ENCODE measurements around the gene IKZF3.
"Not testable (repeated sequence)": the region's sequence is repeated elsewhere in the genome, so short reads cannot be mapped to it uniquely, and the experiment has no call there.

IKZF3 gene

DNA sequence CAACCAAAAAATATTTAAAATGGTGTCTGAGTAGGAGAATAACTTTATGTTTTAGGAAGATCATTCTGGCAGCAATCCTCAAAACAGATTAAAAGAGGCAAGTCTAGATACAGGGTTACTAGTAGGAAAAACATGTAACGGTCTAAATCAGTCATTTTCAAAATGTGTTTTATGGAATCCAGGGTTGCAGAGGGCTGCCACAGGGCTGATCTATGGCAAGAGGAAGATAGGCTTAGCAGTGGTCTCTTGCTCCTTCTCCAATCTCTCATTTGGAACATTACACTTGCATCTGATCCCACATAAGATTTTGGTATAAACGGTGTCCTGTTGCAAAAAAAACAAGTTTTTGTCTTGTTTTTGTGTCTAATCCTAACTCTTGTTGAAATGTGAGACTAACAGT, 9.2 kb downstream of the IKZF3 start:
- Histone ChIP-seq H3K27ac (ENCODE audit: low read length) (no peak overlapping the region), H3K4me1 (ENCODE audit: control insufficient read depth, low read depth, low read length) (peaks cover 3% of the 10 kb centered on the region), H3K27me3 (ENCODE audit: control insufficient read depth, insufficient read depth, low read length) (no peaks in the 10 kb centered on the region), H3K9ac (ENCODE audit: low read length) (no peak overlapping the region), H3K4me3 (ENCODE audit: low read length) (no peak overlapping the region), H3K9me3 (ENCODE audit: control insufficient read depth, low read depth, low read length) (no peaks in the 10 kb centered on the region), H3K36me3 (ENCODE audit: control insufficient read depth, low read depth, low read length) (no peaks in the 10 kb centered on the region)

GRCh38 chr17:39852239-39852638, 11.9 kb downstream of the IKZF3 start:
- Histone ChIP-seq H3K27ac (ENCODE audit: low read length) (no peak overlapping the region), H3K4me3 (ENCODE audit: low read length) (no peak overlapping the region), H3K4me1 (ENCODE audit: control insufficient read depth, low read depth, low read length) (peaks cover 3% of the 10 kb centered on the region), H3K36me3 (ENCODE audit: control insufficient read depth, low read depth, low read length) (no peaks in the 10 kb centered on the region), H3K9ac (ENCODE audit: low read length) (no peak overlapping the region), H3K27me3 (ENCODE audit: control insufficient read depth, insufficient read depth, low read length) (no peaks in the 10 kb centered on the region), H3K9me3 (ENCODE audit: control insufficient read depth, low read depth, low read length) (no peaks in the 10 kb centered on the region)

DNA sequence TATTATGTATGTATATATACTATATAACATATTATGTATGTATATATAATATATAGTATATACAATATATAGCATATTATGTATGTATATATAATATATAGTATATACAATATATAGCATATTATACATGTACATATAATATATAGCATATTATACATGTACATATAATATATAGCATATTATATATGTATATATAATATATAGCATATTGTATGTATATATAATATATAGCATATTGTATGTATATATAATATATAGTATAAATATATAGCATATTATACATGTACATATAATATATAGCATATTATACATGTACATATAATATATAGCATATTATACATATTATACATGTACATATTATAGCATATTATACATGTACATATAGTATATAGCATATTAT, 13.9 kb downstream of the IKZF3 start:
- not testable (repeated sequence) for H3K36me3 ChIP-seq (ENCODE audit: control insufficient read depth, low read depth, low read length); H3K9ac ChIP-seq (ENCODE audit: low read length); H3K4me3 ChIP-seq (ENCODE audit: low read length); H3K9me3 ChIP-seq (ENCODE audit: control insufficient read depth, low read depth, low read length); H3K4me1 ChIP-seq (ENCODE audit: control insufficient read depth, low read depth, low read length); H3K27ac ChIP-seq (ENCODE audit: low read length); H3K27me3 ChIP-seq (ENCODE audit: control insufficient read depth, insufficient read depth, low read length)

DNA sequence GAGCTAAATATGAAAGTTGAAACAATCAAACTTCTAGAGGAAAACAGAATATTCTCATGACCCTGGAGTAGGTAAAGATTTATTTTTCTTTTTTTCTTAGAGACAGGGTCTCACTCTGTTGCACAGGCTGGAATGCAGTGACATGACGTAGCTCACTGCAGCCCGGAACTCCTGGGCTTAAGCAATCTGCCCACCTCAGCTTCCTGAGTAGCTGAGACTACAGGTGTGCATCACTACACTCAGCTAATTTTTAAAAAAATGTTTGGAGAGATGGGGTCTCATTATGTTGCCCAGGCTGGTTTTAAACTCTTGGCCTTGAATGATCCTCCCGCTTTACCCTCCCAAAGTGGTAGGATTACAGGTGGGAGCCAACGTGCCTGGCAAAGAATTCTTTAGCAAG, 15.5 kb downstream of the IKZF3 start:
- Histone ChIP-seq H3K4me1 (ENCODE audit: control insufficient read depth, low read depth, low read length) (peaks cover 3% of the 10 kb centered on the region), H3K4me3 (ENCODE audit: low read length) (no peak overlapping the region), H3K27ac (ENCODE audit: low read length) (no peak overlapping the region), H3K9ac (ENCODE audit: low read length) (no peak overlapping the region), H3K36me3 (ENCODE audit: control insufficient read depth, low read depth, low read length) (no peaks in the 10 kb centered on the region), H3K27me3 (ENCODE audit: control insufficient read depth, insufficient read depth, low read length) (no peaks in the 10 kb centered on the region), H3K9me3 (ENCODE audit: control insufficient read depth, low read depth, low read length) (no peaks in the 10 kb centered on the region)

- Histone ChIP-seq H3K27ac (ENCODE audit: low read length) (no peak overlapping the region), H3K4me3 (ENCODE audit: low read length) (no peak overlapping the region), H3K27me3 (ENCODE audit: control insufficient read depth, insufficient read depth, low read length) (no peaks in the 10 kb centered on the region), H3K9ac (ENCODE audit: low read length) (no peak overlapping the region), H3K9me3 (ENCODE audit: control insufficient read depth, low read depth, low read length) (no peaks in the 10 kb centered on the region), H3K36me3 (ENCODE audit: control insufficient read depth, low read depth, low read length) (no peaks in the 10 kb centered on the region), H3K4me1 (ENCODE audit: control insufficient read depth, low read depth, low read length) (no peaks in the 10 kb centered on the region)
Measured at GRCh38 chr17:39846205-39846604, 17.9 kb downstream of the IKZF3 start.

GRCh38 chr17:39845052-39845846, 18.9 kb downstream of the IKZF3 start:
- no peaks in the 10 kb centered on the region for H3K4me1 ChIP-seq (ENCODE audit: control insufficient read depth, low read depth, low read length)
- H3K36me3 ChIP-seq (ENCODE audit: control insufficient read depth, low read depth, low read length): no peaks in the 10 kb centered on the region
- no peak overlapping the region for H3K4me3 ChIP-seq (ENCODE audit: low read length)

GRCh38 chr17:39841134-39841683, 22.9 kb downstream of the IKZF3 start:
- Histone ChIP-seq H3K27ac (ENCODE audit: low read length) (no peak overlapping the region), H3K9me3 (ENCODE audit: control insufficient read depth, low read depth, low read length) (no peaks in the 10 kb centered on the region), H3K4me1 (ENCODE audit: control insufficient read depth, low read depth, low read length) (no peaks in the 10 kb centered on the region), H3K27me3 (ENCODE audit: control insufficient read depth, insufficient read depth, low read length) (no peaks in the 10 kb centered on the region), H3K36me3 (ENCODE audit: control insufficient read depth, low read depth, low read length) (no peaks in the 10 kb centered on the region), H3K4me3 (ENCODE audit: low read length) (no peak overlapping the region), H3K9ac (ENCODE audit: low read length) (no peak overlapping the region)

More at GRCh38 chr17:39845052-39845846, 18.9 kb downstream of the IKZF3 start:
- no peaks in the 10 kb centered on the region for H3K9me3 ChIP-seq (ENCODE audit: control insufficient read depth, low read depth, low read length)
- H3K27ac ChIP-seq (ENCODE audit: low read length): no peak overlapping the region
- no peak overlapping the region for H3K9ac ChIP-seq (ENCODE audit: low read length)
- H3K27me3 ChIP-seq (ENCODE audit: control insufficient read depth, insufficient read depth, low read length): no peaks in the 10 kb centered on the region

- Histone ChIP-seq H3K4me1 (ENCODE audit: control insufficient read depth, low read depth, low read length) (no peaks in the 10 kb centered on the region), H3K9me3 (ENCODE audit: control insufficient read depth, low read depth, low read length) (no peaks in the 10 kb centered on the region), H3K27me3 (ENCODE audit: control insufficient read depth, insufficient read depth, low read length) (no peaks in the 10 kb centered on the region), H3K36me3 (ENCODE audit: control insufficient read depth, low read depth, low read length) (no peaks in the 10 kb centered on the region), H3K27ac (ENCODE audit: low read length) (no peak overlapping the region), H3K4me3 (ENCODE audit: low read length) (no peak overlapping the region), H3K9ac (ENCODE audit: low read length) (no peak overlapping the region)
Measured at GRCh38 chr17:39838784-39839183, 25.3 kb downstream of the IKZF3 start.

- no peak overlapping the region for H3K9ac ChIP-seq (ENCODE audit: low read length)
- no peak overlapping the region for H3K4me3 ChIP-seq (ENCODE audit: low read length)
- H3K27me3 ChIP-seq (ENCODE audit: control insufficient read depth, insufficient read depth, low read length): no peaks in the 10 kb centered on the region
- H3K9me3 ChIP-seq (ENCODE audit: control insufficient read depth, low read depth, low read length): no peaks in the 10 kb centered on the region
- no peaks in the 10 kb centered on the region for H3K4me1 ChIP-seq (ENCODE audit: control insufficient read depth, low read depth, low read length)
- H3K36me3 ChIP-seq (ENCODE audit: control insufficient read depth, low read depth, low read length): no peaks in the 10 kb centered on the region
- no peak overlapping the region for H3K27ac ChIP-seq (ENCODE audit: low read length)
Measured at GRCh38 chr17:39838057-39838456, 26.1 kb downstream of the IKZF3 start.

DNA sequence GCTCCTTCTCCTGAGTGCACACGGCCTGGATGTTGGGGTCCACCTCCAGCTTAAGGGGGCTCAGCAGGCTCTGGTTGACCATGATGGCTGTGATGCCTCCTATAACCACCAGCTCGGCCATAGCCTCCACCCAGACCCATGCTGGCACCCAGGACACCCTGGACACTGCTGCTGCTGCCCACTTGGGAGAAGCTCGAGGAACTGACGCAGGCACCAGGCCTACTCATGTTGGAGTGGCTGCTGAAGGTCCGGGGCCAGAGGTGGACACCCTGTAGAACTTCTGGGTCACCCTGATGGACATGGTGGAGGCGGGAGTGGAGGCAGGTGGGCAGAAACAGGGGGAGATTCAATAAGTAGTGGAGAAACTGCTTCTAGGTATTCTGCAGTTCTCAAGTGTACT, 28.0 kb downstream of the IKZF3 start:
- no peaks in the 10 kb centered on the region for H3K4me1 ChIP-seq (ENCODE audit: control insufficient read depth, low read depth, low read length)
- no peaks in the 10 kb centered on the region for H3K36me3 ChIP-seq (ENCODE audit: control insufficient read depth, low read depth, low read length)
- no peak overlapping the region for H3K27ac ChIP-seq (ENCODE audit: low read length)
- H3K4me3 ChIP-seq (ENCODE audit: low read length): no peak overlapping the region
- no peaks in the 10 kb centered on the region for H3K9me3 ChIP-seq (ENCODE audit: control insufficient read depth, low read depth, low read length)
- H3K9ac ChIP-seq (ENCODE audit: low read length): no peak overlapping the region
- H3K27me3 ChIP-seq (ENCODE audit: control insufficient read depth, insufficient read depth, low read length): no peaks in the 10 kb centered on the region

DNA sequence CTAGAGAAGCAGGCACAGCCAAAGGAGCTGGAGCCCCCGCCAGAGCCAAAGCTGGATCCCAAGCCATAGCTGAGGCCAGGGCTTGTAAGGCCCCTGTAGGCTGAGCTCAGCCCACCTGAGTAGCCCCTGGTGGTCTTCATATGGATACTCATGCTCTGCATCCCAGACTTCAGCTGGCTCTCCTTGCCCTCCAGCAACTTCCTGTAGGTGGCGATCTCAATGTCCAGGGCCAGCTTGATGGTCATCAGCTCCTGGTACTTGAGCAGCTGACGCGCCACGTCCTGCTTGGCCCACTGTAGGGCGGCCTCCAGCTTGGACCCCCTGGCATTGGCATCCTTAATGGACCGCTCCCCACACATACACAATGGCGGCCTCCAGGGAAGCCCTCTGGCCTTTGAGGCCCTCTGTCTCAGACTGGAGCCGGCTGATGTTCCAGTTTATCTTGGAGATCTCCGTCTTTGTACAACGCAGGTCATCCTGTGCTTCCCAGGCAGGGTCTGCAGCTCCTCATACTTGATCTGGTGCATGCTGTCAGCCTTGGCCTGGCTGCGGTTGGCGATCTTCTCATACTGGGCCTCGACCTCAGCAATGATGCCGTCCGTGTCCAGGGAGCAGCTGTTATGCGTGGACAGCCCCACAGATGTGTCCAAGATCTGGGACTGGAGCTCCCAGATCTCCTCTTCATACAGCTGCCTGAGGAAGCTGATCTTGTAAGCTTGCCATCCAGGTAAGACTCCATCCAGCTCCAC, 28.9 kb downstream of the IKZF3 start:
- Histone ChIP-seq H3K9ac (ENCODE audit: low read length) (no peak overlapping the region), H3K27me3 (ENCODE audit: control insufficient read depth, insufficient read depth, low read length) (no peaks in the 10 kb centered on the region), H3K9me3 (ENCODE audit: control insufficient read depth, low read depth, low read length) (no peaks in the 10 kb centered on the region), H3K27ac (ENCODE audit: low read length) (no peak overlapping the region), H3K4me3 (ENCODE audit: low read length) (no peak overlapping the region), H3K4me1 (ENCODE audit: control insufficient read depth, low read depth, low read length) (no peaks in the 10 kb centered on the region), H3K36me3 (ENCODE audit: control insufficient read depth, low read depth, low read length) (no peaks in the 10 kb centered on the region)

All from iPS-18a (cell line).